Endothelial cell of umbilical vein (primary cell): ENCODE measurements around the gene DNMT1. TPM values are rescaled to one million over a fixed set of nuclear protein-coding genes. Genes with fewer than 3 reads are reported as not detected.

Experiments
- BruUV-seq: library from RNA; stranded (reverse); fragments of 400-500 nt; replicated peaks from 2 replicates; lab custom pipeline; 2021; lab: Mats Ljungman, UMichigan
- CTCF ChIA-PET: fragments of 300-600, 350-600 bp; sonication (Branson Sonifier 250); formaldehyde crosslinking; loops from one replicate; lab custom pipeline; 2021; ENCODE audit warnings: antibody characterized with exemption, inconsistent platforms; lab: Charles Lee
- POLR2A ChIA-PET: fragments of 300-600, 350-600 bp; sonication (Branson Sonifier 250); formaldehyde crosslinking; loops from one replicate; lab custom pipeline; 2021; ENCODE audit warnings: antibody characterized with exemption, inconsistent platforms; lab: Charles Lee
- DNase-seq: peaks from one replicate; pipeline ENCODE4 v3.0.0-alpha.2; 2011; ENCODE audit warnings: low read depth, low spot score
- FAIRE-seq: peaks from 2 replicates; lab custom pipeline; 2011; peaks lifted over from hg19 to GRCh38; lab: Jason Lieb, UNC
- H2AFZ ChIP-seq: 2 replicates; pipeline ENCODE4 v1.6.0; 2012; ENCODE audit warnings: low read depth, low read length, control low read depth, inconsistent platforms
- H3K27ac ChIP-seq: 2 replicates; pipeline ENCODE4 v1.5.1; 2011; ENCODE audit warnings: low read depth, mild to moderate bottlenecking, control low read depth, low read length, moderate library complexity; ENCODE audit not compliant: insufficient read depth
- H3K27me3 ChIP-seq, 2 experiments: 2 replicates each; pipeline versions ENCODE4 v1.6.0 to v1.6.1; 2011; ENCODE audit warnings: low read length in 2 of 2, mixed read lengths in 1 of 2; ENCODE audit not compliant: control insufficient read depth in 2 of 2, insufficient read depth in 2 of 2
- H3K36me3 ChIP-seq, 2 experiments: 2 replicates in 1 of 2; 3 replicates in 1 of 2; pipeline ENCODE4 v1.5.1; 2011; ENCODE audit warnings: low read length in 2 of 2, mild to moderate bottlenecking in 1 of 2, moderate library complexity in 1 of 2; ENCODE audit not compliant: control insufficient read depth in 2 of 2, insufficient read depth in 2 of 2; ENCODE audit errors: extremely low read depth in 1 of 2
- H3K4me1 ChIP-seq: 3 replicates; pipeline ENCODE4 v1.5.1; 2011; ENCODE audit warnings: mild to moderate bottlenecking, low read length; ENCODE audit not compliant: control insufficient read depth, insufficient read depth; ENCODE audit errors: extremely low read depth
- H3K4me2 ChIP-seq: 2 replicates; pipeline ENCODE4 v1.6.1; 2011; ENCODE audit warnings: low read length, control low read depth, mixed read lengths; ENCODE audit not compliant: insufficient read depth
- H3K4me3 ChIP-seq, 3 experiments: fragments of 200-600 bp in 1 of 3; sonication (generic), shearing (Covaris generic) in 1 of 3; replicated peaks in 1 of 3; 2 replicates each; pipeline ENCODE4 v1.5.1; 2011 to 2016; ENCODE audit warnings: control low read depth in 3 of 3, low read length in 3 of 3, mild to moderate bottlenecking in 2 of 3, inconsistent platforms in 1 of 3, low read depth in 1 of 3, moderate library complexity in 1 of 3; ENCODE audit not compliant: insufficient read depth in 1 of 3
- H3K79me2 ChIP-seq: 2 replicates; pipeline ENCODE4 v1.6.0; 2012; ENCODE audit warnings: low read length, inconsistent platforms; ENCODE audit not compliant: control insufficient read depth, insufficient read depth
- H3K9ac ChIP-seq: replicated peaks from 2 replicates; pipeline ENCODE3; 2011; ENCODE audit warnings: low read length, control low read depth; ENCODE audit not compliant: insufficient read depth; ENCODE audit errors: extremely low read depth
- H3K9me1 ChIP-seq: replicated peaks from 3 replicates; pipeline ENCODE4 v1.6.0; 2011; ENCODE audit warnings: mild to moderate bottlenecking, low read length; ENCODE audit not compliant: control insufficient read depth, insufficient read depth; ENCODE audit errors: extremely low read depth
- H3K9me3 ChIP-seq: replicated peaks from 2 replicates; pipeline ENCODE4 v1.5.1; 2012; ENCODE audit warnings: low read length, inconsistent platforms; ENCODE audit not compliant: control insufficient read depth, insufficient read depth
- H4K20me1 ChIP-seq: replicated peaks from 2 replicates; pipeline ENCODE3; 2011; ENCODE audit warnings: mild to moderate bottlenecking, low read length; ENCODE audit not compliant: control insufficient read depth, insufficient read depth; ENCODE audit errors: extremely low read depth
- EZH2 ChIP-seq: IDR thresholded peaks from 2 replicates; pipeline ENCODE4 v1.6.1; 2012; ENCODE audit warnings: borderline replicate concordance, low read depth, mild to moderate bottlenecking, moderate library complexity, low read length, inconsistent platforms; ENCODE audit not compliant: severe bottlenecking
- FOS ChIP-seq: IDR thresholded peaks from 2 replicates; pipeline ENCODE4 v1.6.1; 2011; ENCODE audit warnings: mild to moderate bottlenecking, low read length, moderate library complexity, borderline replicate concordance; ENCODE audit not compliant: insufficient read depth
- GATA2 ChIP-seq: IDR thresholded peaks from 2 replicates; pipeline ENCODE4 v1.7.0; 2011; ENCODE audit warnings: low read depth, mild to moderate bottlenecking, moderate library complexity, mixed read lengths, low read length; ENCODE audit not compliant: insufficient read length, insufficient read depth
- JUN ChIP-seq: IDR thresholded peaks from 2 replicates; pipeline ENCODE4 v1.6.1; 2011; ENCODE audit warnings: borderline replicate concordance, low read depth; ENCODE audit not compliant: insufficient read length, insufficient read depth
- MAX ChIP-seq: IDR thresholded peaks from 2 replicates; pipeline ENCODE4 v1.6.1; 2011; ENCODE audit not compliant: insufficient read depth, insufficient read length
- MYC ChIP-seq: IDR thresholded peaks from one replicate; pipeline ENCODE4 v1.6.1; 2011; ENCODE audit warnings: mild to moderate bottlenecking, low read depth, low read length
- POLR2A ChIP-seq: IDR thresholded peaks from 2 replicates; pipeline ENCODE4 v1.6.1; 2012; ENCODE audit warnings: low read depth, mild to moderate bottlenecking, control low read depth, low read length
- POLR2AphosphoS5 ChIP-seq: IDR thresholded peaks from 2 replicates; pipeline ENCODE4 v1.6.1; 2012; ENCODE audit warnings: low read depth, mild to moderate bottlenecking, control low read depth, low read length, moderate library complexity; ENCODE audit not compliant: insufficient read depth
- dilution Hi-C: fragments of 300-500 bp; cut with MboI; formaldehyde crosslinking; loops from one replicate; pipeline ENCODE4 v1.15.0; 2019; ENCODE audit warnings: low sequenced_read_pairs; ENCODE audit not compliant: extremely low pct_ligation_motif_present
- intact Hi-C: fragments of 100-400 bp; cut with micrococcal nuclease; formaldehyde crosslinking; loops from one replicate; pipeline ENCODE4 v1.10.0; 2022
- polyA plus RNA-seq, 4 experiments: library from polyadenylated mRNA; depleted of rRNA in 3 of 4; stranded (reverse) in 3 of 4; unstranded in 1 of 4; fragments of >200 nt; gene quantifications; 2 replicates each; pipeline versions ENCODE4 v1.2.1 to v1.2.3, GENCODE V29; 2011 to 2012; ENCODE audit warnings: missing spikeins in 1 of 4
- total RNA-seq: library from RNA; stranded (reverse); gene quantifications from 2 replicates; pipeline ENCODE4 v1.2.3, GENCODE V29; 2021
- TF ChIP-seq, protein P1 (sequence below), 2 donors: IDR thresholded peaks; 1 replicate in 1 of 2; 2 replicates in 1 of 2; pipeline ENCODE4 v1.5.1; 2011; ENCODE audit warnings: low read length in 2 of 2, mild to moderate bottlenecking in 2 of 2, moderate library complexity in 2 of 2, control low read depth in 1 of 2, inconsistent platforms in 1 of 2, low read depth in 1 of 2; ENCODE audit not compliant: insufficient read depth in 1 of 2; ENCODE audit errors: extremely low read depth in 1 of 2

DNMT1 gene
- total and polyA plus RNA-seq, 2 donors (not counting 3 experiments of a cell fraction or from before 2014, with no cell fraction given) = 53.4 to 165 TPM

- no peaks in the 10 kb centered on the region for H4K20me1 ChIP-seq
- CTCF ChIA-PET = interaction anchor here (1.2 kb wide), 1 partner anchor 66 kb away, joined by 3 read pairs; no protein-coding TSS in a partner anchor
- FAIRE-seq = no peak
- TF ChIP-seq JUN (no peak), POLR2A (no peak), FOS (no peak), GATA2 (no peak), POLR2AphosphoS5 (no peak), MAX (no peak), MYC (no peak), EZH2 (no peak)
- TF ChIP-seq, protein P1, sequence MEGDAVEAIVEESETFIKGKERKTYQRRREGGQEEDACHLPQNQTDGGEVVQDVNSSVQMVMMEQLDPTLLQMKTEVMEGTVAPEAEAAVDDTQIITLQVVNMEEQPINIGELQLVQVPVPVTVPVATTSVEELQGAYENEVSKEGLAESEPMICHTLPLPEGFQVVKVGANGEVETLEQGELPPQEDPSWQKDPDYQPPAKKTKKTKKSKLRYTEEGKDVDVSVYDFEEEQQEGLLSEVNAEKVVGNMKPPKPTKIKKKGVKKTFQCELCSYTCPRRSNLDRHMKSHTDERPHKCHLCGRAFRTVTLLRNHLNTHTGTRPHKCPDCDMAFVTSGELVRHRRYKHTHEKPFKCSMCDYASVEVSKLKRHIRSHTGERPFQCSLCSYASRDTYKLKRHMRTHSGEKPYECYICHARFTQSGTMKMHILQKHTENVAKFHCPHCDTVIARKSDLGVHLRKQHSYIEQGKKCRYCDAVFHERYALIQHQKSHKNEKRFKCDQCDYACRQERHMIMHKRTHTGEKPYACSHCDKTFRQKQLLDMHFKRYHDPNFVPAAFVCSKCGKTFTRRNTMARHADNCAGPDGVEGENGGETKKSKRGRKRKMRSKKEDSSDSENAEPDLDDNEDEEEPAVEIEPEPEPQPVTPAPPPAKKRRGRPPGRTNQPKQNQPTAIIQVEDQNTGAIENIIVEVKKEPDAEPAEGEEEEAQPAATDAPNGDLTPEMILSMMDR (IDR thresholded peaks at IDR 0.05; ENCODE audit: extremely low read depth in 1 of 2, insufficient read depth in 1 of 2, low read depth in 1 of 2, low read length in 2 of 2) = no peak
- intact Hi-C loops = no loop called here
- peaks cover 65% of the 10 kb centered on the region for H3K79me2 ChIP-seq
- H2AFZ ChIP-seq = no peak overlapping the region
- no peak for DNase-seq
- no peak overlapping the region for H3K4me3 ChIP-seq
- dilution Hi-C loops = no loop called here
- BruUV-seq = no TSS peak
- no peaks in the 10 kb centered on the region for H3K9me1 ChIP-seq
- peaks cover 2 to 21% of the 10 kb centered on the region in 2 experiments for H3K36me3 ChIP-seq
- H3K9me3 ChIP-seq = no peaks in the 10 kb centered on the region
- H3K9ac ChIP-seq = no peak overlapping the region
- H3K27me3 ChIP-seq = no peaks in the 10 kb centered on the region
- H3K4me2 ChIP-seq = no peak overlapping the region
- POLR2A ChIA-PET = no interaction called here
- H3K27ac ChIP-seq = no peak overlapping the region
- H3K4me1 ChIP-seq = no peaks in the 10 kb centered on the region
Measured at GRCh38 chr19:10183926-10184325, 10.8 kb downstream of the DNMT1 start.
